GM19452 (cell line): Measurements from ENCODE around the gene TAF3.

Experiments
- ATAC-seq: cut with Tn5 transposase; IDR thresholded peaks from one replicate; pipeline ENCODE4 v1.9.1; 2021; ENCODE audit not compliant: unreplicated experiment

TAF3 gene

DNA sequence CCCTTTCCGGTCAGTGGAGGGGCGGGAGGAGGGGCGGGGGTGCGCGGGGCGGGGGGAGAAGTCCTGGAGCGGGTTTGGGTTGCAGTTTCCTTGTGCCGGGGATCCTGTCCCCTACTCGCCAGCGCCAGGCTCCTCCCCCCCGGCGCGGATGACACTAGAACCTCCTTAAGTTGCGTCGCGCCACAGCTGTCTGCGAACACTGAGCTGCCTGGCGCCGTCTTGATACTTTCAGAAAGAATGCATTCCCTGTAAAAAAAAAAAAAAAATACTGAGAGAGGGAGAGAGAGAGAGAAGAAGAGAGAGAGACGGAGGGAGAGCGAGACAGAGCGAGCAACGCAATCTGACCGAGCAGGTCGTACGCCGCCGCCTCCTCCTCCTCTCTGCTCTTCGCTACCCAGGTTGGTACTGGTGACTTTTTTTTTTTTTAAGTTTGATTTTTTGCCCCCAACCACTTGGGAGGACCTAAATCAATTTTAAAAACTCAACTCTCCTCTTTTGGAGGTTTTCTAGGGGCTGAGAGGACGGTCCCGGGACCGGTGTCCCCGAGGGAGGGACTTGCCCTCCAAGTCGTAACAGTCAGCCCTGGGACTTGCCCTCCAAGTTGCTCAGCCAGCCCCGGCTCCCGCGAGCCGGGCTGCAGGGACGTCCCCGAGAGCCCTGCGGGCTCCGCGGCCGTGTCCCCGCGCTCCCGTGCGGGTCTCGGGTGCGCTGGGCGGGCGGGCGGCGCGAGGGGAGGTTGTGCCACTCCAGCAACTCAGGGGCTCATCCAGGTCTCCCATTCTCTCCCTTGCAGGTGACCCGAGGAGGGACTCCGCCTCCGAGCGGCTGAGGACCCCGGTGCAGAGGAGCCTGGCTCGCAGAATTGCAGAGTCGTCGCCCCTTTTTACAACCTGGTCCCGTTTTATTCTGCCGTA, 236.4 kb downstream of the TAF3 start, which contains the start of gene GATA3:
Gene GATA3, plus strand, starts transcription at position 195 of the 914 bp plus-strand sequence. CDS start 968 bp downstream, outside the sequence.
- ATAC-seq = peak; percentile 37

DNA sequence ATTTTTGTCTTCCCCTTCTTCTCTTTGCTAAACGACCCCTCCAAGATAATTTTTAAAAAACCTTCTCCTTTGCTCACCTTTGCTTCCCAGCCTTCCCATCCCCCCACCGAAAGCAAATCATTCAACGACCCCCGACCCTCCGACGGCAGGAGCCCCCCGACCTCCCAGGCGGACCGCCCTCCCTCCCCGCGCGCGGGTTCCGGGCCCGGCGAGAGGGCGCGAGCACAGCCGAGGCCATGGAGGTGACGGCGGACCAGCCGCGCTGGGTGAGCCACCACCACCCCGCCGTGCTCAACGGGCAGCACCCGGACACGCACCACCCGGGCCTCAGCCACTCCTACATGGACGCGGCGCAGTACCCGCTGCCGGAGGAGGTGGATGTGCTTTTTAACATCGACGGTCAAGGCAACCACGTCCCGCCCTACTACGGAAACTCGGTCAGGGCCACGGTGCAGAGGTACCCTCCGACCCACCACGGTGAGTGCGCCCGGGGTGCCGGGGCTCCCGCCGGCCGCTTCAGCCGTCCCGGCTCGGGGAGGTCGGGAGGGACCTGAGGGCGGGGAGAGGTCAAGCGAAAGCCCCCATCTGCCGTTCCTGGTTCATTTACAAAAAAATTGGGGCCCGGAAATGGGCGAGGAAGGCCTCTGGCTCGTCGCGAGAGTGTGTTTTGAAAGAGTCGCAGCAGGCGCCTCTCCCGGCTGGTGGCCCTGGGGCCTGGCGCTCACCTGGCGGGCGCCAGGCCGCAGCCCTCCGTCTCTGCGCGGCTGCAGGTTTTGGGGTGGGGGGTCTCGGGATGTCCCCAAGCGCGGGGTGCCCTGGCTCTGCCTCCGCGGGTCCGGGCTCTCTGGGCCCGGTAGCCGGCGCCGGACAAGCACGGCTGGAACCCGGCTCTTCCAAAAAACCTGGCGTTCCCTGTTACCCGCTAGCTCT, 237.4 kb downstream of the TAF3 start:
- no peak for ATAC-seq

GRCh38 chr10:8056378-8056777, 238.1 kb downstream of the TAF3 start:
- ATAC-seq = no peak

DNA sequence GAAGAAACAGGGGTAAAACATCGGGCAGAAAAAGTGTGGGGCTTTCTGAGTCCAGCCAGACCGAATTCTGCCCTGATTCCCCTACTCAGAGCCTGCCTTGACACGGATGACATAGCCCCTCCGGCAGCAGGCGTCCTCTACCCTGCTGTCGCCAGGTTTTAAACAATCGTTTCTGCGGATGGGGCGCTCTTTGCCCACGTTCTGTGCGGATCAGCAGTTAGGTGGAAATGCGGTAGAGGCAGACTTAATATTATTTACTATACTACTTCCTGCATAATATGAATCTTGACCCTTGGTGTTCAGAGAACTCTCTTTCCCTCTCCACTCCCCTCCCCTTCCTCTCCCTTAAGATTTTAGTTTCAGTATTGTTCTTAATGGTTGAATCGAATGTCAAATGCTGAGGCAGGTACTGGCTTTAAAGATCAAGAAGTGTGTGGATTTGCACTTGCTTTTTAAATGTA, 238.6 kb downstream of the TAF3 start:
- ATAC-seq = peak; percentile 29

- no peak for ATAC-seq
These were observed 239.4 kb downstream of the TAF3 start for GRCh38 chr10:8057636-8058273.

GRCh38 chr10:8058274-8059111, 240.2 kb downstream of the TAF3 start:
- ATAC-seq = no peak

DNA sequence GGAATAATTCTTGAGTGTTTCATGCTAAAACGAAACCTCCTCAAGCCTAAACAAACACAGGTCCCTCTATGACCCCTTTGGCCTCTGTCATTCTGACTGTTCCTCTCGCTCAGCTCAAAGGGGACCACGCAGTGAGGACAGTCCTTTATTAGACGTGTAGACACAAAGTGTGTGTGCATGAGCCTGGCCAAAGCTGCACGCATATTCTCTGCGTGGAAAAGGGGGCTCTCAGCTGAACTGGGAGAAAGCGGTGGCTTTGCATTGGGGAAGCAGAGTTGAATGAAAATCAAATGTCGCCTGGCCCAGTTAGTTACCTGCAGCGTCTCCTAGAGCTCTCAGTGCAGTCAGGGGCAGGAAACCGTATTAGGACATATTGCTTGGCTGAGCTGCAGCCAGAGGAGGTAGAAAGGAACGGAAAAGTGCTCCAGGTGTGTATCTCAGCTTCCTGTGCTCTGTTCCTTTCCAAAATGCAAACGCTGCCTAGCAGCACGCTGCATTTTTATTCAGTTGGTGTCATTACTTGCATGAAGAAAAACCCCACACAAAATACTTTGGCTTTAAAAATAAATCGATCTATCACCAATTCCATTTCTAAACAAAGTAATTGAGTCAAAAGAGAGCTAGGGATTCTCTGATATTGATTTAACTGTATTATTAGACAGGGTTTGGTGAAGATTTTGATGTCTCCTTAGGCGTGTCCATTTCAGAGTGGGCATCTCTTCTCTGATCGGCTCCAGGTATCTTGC, 241.1 kb downstream of the TAF3 start:
- no peak for ATAC-seq

GRCh38 chr10:8060010-8060703, 241.9 kb downstream of the TAF3 start:
- peak; percentile 40 for ATAC-seq

DNA sequence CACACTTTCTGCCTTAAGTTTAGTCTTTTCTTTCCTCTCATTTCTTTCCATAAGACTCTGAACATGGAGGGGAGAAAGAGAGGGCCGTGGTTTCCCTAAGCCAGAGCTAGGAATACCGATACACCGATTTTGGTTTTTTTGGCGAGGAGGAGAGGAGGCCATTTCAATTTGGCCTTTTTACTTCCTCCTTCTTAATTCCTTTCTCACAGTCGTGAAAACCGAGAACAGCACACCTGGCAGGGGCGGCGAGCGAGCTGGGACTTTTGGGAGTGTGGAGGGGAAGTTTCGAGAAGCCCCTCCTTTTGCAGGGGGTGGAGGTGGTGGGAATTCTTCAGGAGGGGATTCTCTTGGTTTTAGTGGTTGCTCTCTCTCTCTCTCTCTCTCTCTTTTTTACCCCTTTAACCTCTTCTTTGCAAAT, 242.4 kb downstream of the TAF3 start:
- no peak for ATAC-seq

DNA sequence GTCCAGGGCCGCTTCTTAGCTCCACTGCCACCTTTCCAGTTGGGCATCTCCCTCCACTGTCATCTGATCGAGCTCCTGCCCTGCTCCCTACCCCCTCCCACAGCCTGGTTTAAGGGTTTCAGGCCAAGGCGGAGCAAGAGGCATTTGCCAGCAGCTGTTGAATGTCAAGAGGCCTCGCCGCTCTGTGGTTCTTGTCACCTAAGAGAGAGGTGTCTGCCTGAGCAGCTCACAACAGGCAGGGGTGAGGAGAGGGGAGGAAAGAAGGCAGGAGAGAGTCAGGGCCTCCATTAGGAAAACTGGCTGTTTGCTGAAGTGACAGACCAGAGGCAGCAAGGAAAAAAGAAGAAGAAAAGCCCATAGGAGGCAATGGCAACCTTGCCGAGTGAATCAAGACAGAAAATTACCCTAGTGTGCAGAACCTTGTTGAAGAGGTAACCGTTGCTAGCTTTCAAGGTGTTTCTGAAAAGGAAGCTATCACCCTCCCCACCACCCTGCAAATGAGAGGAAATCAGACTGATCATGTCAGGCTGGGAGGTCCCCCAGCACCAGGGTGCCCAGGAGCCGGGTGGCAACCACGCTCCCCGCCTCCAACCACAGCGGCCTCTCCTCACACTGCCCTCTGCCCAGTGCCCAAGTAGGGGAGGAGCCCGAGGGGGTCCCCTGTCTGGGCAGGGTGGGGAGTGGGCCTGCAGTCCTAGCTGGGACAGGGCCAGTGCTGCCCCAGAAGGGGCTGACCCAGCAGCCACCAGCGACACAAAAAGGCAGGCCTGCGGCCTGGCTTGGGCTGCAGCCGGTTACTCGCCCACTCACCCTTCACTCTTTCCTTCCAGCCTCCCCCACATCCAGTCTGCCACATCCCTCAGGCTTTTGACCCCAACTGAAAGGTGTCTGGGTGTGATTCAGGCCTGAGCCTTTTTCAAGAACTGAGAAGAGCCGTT, 243.2 kb downstream of the TAF3 start:
- no peak for ATAC-seq

GRCh38 chr10:8063128-8063908, 245.0 kb downstream of the TAF3 start:
- ATAC-seq = no peak

DNA sequence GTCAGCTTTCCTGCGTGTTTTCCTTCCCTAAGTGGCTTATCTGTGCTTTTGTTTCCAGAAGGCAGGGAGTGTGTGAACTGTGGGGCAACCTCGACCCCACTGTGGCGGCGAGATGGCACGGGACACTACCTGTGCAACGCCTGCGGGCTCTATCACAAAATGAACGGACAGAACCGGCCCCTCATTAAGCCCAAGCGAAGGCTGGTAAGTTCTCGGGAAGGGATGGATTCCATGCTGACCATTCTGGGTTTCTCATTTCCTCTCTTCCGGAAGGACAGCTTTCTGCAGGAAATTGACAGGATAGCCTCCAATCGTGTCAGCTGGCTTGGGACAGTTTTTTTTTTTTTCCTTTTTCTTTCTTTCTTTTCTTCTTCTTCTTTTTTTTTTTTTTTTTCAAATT, 245.6 kb downstream of the TAF3 start:
- ATAC-seq = no peak

DNA sequence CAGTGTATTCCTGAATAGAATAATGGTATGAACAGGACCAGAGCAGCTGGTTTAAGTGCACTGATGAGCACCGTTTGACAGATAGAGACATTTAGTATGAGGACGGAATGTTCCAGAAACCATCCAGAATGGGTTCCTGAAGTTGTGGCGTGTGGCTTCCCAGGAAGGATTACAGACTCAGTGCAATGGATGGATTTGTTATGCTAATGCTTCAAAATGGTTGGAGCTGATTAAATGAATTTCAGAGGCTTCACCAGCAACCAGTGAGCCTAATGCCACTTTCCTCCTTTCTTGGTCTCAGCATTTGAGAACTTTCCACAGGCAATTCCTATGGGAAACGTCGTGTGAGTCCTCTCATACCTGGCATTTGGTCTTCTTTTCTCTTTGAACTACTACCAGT, 246.1 kb downstream of the TAF3 start:
- ATAC-seq = no peak

GRCh38 chr10:8065651-8066050, 247.3 kb downstream of the TAF3 start:
- ATAC-seq = no peak

DNA sequence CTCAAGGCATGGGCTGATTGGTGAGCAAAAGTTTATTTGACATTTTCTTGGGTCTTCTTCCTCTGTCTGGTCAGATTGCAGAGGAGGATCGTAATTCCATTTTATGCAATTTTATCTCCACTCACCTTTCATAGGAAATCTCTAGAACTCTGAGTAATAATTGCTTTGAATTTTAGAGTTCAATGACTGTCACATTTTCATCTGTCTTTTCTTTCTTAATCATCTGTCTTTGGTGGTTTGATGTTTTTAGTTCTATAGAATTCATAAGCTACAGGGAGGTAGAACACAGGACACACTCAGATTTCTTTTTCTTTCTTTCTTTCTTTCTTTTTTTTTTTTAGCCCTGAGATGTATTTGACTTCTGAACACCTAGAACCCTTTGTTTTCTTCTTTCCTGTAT, 247.8 kb downstream of the TAF3 start:
- ATAC-seq = no peak
